Endothelial cell of umbilical vein (primary cell): ENCODE data around the gene TGFBR3. TPM values are rescaled to one million over a fixed set of nuclear protein-coding genes. Genes with fewer than 3 reads are reported as not detected.
A peak's percentile ranks its signal among the peaks of the same experiment; 100 is the strongest.

ENCODE experiments used
- BruUV-seq: library from RNA; stranded (reverse); fragments of 400-500 nt; replicated peaks from 2 replicates; lab custom pipeline; 2021; lab: Mats Ljungman, UMichigan
- CTCF ChIA-PET: fragments of 300-600, 350-600 bp; sonication (Branson Sonifier 250); formaldehyde crosslinking; loops from one replicate; lab custom pipeline; 2021; ENCODE audit warnings: antibody characterized with exemption, inconsistent platforms; lab: Charles Lee
- POLR2A ChIA-PET: fragments of 300-600, 350-600 bp; sonication (Branson Sonifier 250); formaldehyde crosslinking; loops from one replicate; lab custom pipeline; 2021; ENCODE audit warnings: antibody characterized with exemption, inconsistent platforms; lab: Charles Lee
- DNase-seq: peaks from one replicate; pipeline ENCODE4 v3.0.0-alpha.2; 2011; ENCODE audit warnings: low read depth, low spot score
- FAIRE-seq: peaks from 2 replicates; lab custom pipeline; 2011; peaks lifted over from hg19 to GRCh38; lab: Jason Lieb, UNC
- H2AFZ ChIP-seq: 2 replicates; pipeline ENCODE4 v1.6.0; 2012; ENCODE audit warnings: low read depth, low read length, control low read depth, inconsistent platforms
- H3K27ac ChIP-seq: 2 replicates; pipeline ENCODE4 v1.5.1; 2011; ENCODE audit warnings: low read depth, mild to moderate bottlenecking, control low read depth, low read length, moderate library complexity; ENCODE audit not compliant: insufficient read depth
- H3K27me3 ChIP-seq, 2 experiments: 2 replicates each; pipeline versions ENCODE4 v1.6.0 to v1.6.1; 2011; ENCODE audit warnings: low read length in 2 of 2, mixed read lengths in 1 of 2; ENCODE audit not compliant: control insufficient read depth in 2 of 2, insufficient read depth in 2 of 2
- H3K36me3 ChIP-seq, 2 experiments: 2 replicates in 1 of 2; 3 replicates in 1 of 2; pipeline ENCODE4 v1.5.1; 2011; ENCODE audit warnings: low read length in 2 of 2, mild to moderate bottlenecking in 1 of 2, moderate library complexity in 1 of 2; ENCODE audit not compliant: control insufficient read depth in 2 of 2, insufficient read depth in 2 of 2; ENCODE audit errors: extremely low read depth in 1 of 2
- H3K4me1 ChIP-seq: 3 replicates; pipeline ENCODE4 v1.5.1; 2011; ENCODE audit warnings: mild to moderate bottlenecking, low read length; ENCODE audit not compliant: control insufficient read depth, insufficient read depth; ENCODE audit errors: extremely low read depth
- H3K4me2 ChIP-seq: 2 replicates; pipeline ENCODE4 v1.6.1; 2011; ENCODE audit warnings: low read length, control low read depth, mixed read lengths; ENCODE audit not compliant: insufficient read depth
- H3K4me3 ChIP-seq, 3 experiments: fragments of 200-600 bp in 1 of 3; sonication (generic), shearing (Covaris generic) in 1 of 3; replicated peaks in 1 of 3; 2 replicates each; pipeline ENCODE4 v1.5.1; 2011 to 2016; ENCODE audit warnings: control low read depth in 3 of 3, low read length in 3 of 3, mild to moderate bottlenecking in 2 of 3, inconsistent platforms in 1 of 3, low read depth in 1 of 3, moderate library complexity in 1 of 3; ENCODE audit not compliant: insufficient read depth in 1 of 3
- H3K79me2 ChIP-seq: 2 replicates; pipeline ENCODE4 v1.6.0; 2012; ENCODE audit warnings: low read length, inconsistent platforms; ENCODE audit not compliant: control insufficient read depth, insufficient read depth
- H3K9ac ChIP-seq: replicated peaks from 2 replicates; pipeline ENCODE3; 2011; ENCODE audit warnings: low read length, control low read depth; ENCODE audit not compliant: insufficient read depth; ENCODE audit errors: extremely low read depth
- H3K9me1 ChIP-seq: replicated peaks from 3 replicates; pipeline ENCODE4 v1.6.0; 2011; ENCODE audit warnings: mild to moderate bottlenecking, low read length; ENCODE audit not compliant: control insufficient read depth, insufficient read depth; ENCODE audit errors: extremely low read depth
- H3K9me3 ChIP-seq: replicated peaks from 2 replicates; pipeline ENCODE4 v1.5.1; 2012; ENCODE audit warnings: low read length, inconsistent platforms; ENCODE audit not compliant: control insufficient read depth, insufficient read depth
- H4K20me1 ChIP-seq: replicated peaks from 2 replicates; pipeline ENCODE3; 2011; ENCODE audit warnings: mild to moderate bottlenecking, low read length; ENCODE audit not compliant: control insufficient read depth, insufficient read depth; ENCODE audit errors: extremely low read depth
- EZH2 ChIP-seq: IDR thresholded peaks from 2 replicates; pipeline ENCODE4 v1.6.1; 2012; ENCODE audit warnings: borderline replicate concordance, low read depth, mild to moderate bottlenecking, moderate library complexity, low read length, inconsistent platforms; ENCODE audit not compliant: severe bottlenecking
- FOS ChIP-seq: IDR thresholded peaks from 2 replicates; pipeline ENCODE4 v1.6.1; 2011; ENCODE audit warnings: mild to moderate bottlenecking, low read length, moderate library complexity, borderline replicate concordance; ENCODE audit not compliant: insufficient read depth
- GATA2 ChIP-seq: IDR thresholded peaks from 2 replicates; pipeline ENCODE4 v1.7.0; 2011; ENCODE audit warnings: low read depth, mild to moderate bottlenecking, moderate library complexity, mixed read lengths, low read length; ENCODE audit not compliant: insufficient read length, insufficient read depth
- JUN ChIP-seq: IDR thresholded peaks from 2 replicates; pipeline ENCODE4 v1.6.1; 2011; ENCODE audit warnings: borderline replicate concordance, low read depth; ENCODE audit not compliant: insufficient read length, insufficient read depth
- MYC ChIP-seq: IDR thresholded peaks from one replicate; pipeline ENCODE4 v1.6.1; 2011; ENCODE audit warnings: mild to moderate bottlenecking, low read depth, low read length
- POLR2A ChIP-seq: IDR thresholded peaks from 2 replicates; pipeline ENCODE4 v1.6.1; 2012; ENCODE audit warnings: low read depth, mild to moderate bottlenecking, control low read depth, low read length
- POLR2AphosphoS5 ChIP-seq: IDR thresholded peaks from 2 replicates; pipeline ENCODE4 v1.6.1; 2012; ENCODE audit warnings: low read depth, mild to moderate bottlenecking, control low read depth, low read length, moderate library complexity; ENCODE audit not compliant: insufficient read depth
- dilution Hi-C: fragments of 300-500 bp; cut with MboI; formaldehyde crosslinking; loops from one replicate; pipeline ENCODE4 v1.15.0; 2019; ENCODE audit warnings: low sequenced_read_pairs; ENCODE audit not compliant: extremely low pct_ligation_motif_present
- intact Hi-C: fragments of 100-400 bp; cut with micrococcal nuclease; formaldehyde crosslinking; loops from one replicate; pipeline ENCODE4 v1.10.0; 2022
- polyA plus RNA-seq, 4 experiments: library from polyadenylated mRNA; depleted of rRNA in 3 of 4; stranded (reverse) in 3 of 4; unstranded in 1 of 4; fragments of >200 nt; gene quantifications; 2 replicates each; pipeline versions ENCODE4 v1.2.1 to v1.2.3, GENCODE V29; 2011 to 2012; ENCODE audit warnings: missing spikeins in 1 of 4
- total RNA-seq: library from RNA; stranded (reverse); gene quantifications from 2 replicates; pipeline ENCODE4 v1.2.3, GENCODE V29; 2021
- TF ChIP-seq, protein P1 (sequence below), 2 donors: IDR thresholded peaks; 1 replicate in 1 of 2; 2 replicates in 1 of 2; pipeline ENCODE4 v1.5.1; 2011; ENCODE audit warnings: low read length in 2 of 2, mild to moderate bottlenecking in 2 of 2, moderate library complexity in 2 of 2, control low read depth in 1 of 2, inconsistent platforms in 1 of 2, low read depth in 1 of 2; ENCODE audit not compliant: insufficient read depth in 1 of 2; ENCODE audit errors: extremely low read depth in 1 of 2
- TF ChIP-seq, protein P2 (sequence below): IDR thresholded peaks from 2 replicates; pipeline ENCODE4 v1.6.1; 2011; ENCODE audit not compliant: insufficient read depth, insufficient read length

The TGFBR3 gene
- total and polyA plus RNA-seq, 2 donors (not counting 3 experiments of a cell fraction or from before 2014, with no cell fraction given): 8.0 to 13.4 TPM

DNA sequence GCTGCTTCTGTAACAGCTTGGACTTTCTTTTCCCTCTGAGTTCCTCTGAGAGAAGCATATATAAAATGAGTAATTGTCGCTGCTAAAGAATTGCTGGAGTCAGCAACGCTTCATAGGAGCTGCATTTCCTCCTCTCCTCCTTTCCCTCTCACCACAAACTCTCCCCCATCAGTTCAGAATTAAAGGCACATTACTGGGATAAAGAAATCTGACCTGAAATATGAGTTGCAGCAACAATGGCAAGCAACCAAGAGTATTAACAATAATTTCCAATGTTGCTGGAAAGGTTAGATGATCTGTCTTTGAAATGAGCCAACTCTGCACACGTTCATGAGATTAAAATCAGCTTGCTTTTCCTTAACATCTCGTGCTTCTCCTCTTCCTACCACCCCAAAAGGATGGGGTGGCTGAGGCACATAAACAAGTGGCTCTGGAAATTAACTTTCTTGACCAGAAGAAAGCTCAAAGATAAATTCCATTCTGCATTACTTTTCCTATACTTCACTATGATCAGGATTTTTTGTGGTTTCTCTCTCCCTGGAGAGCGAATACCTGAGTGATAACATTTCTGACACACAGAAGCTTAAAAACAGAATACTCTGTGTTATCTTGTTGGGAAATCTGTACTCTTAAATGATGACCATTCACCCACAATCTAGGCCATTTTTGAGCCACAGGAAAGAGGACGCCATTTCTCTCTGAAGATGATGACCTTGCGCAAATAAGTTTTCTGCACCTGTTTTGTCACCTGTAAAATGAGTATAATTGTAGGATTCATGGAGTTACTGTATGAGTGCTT is 90.2 kb downstream of the TGFBR3 start:
- no TSS peak for BruUV-seq
- Histone ChIP-seq H3K27me3 (no peaks in the 10 kb centered on the region), H3K4me3 (no peak overlapping the region), H3K36me3 (peaks cover 0 to 2% of the 10 kb centered on the region in 2 experiments), H3K4me1 (peaks cover 5% of the 10 kb centered on the region), H3K27ac (no peak overlapping the region), H4K20me1 (no peaks in the 10 kb centered on the region), H3K9me3 (no peaks in the 10 kb centered on the region), H3K4me2 (no peak overlapping the region), H3K9me1 (no peaks in the 10 kb centered on the region), H3K9ac (no peak overlapping the region), H2AFZ (no peak overlapping the region), H3K79me2 (no peaks in the 10 kb centered on the region)
- DNase-seq (peak; percentile 45), FAIRE-seq (no peak)
- ChIA-PET CTCF (interaction anchor here (0.8 to 1.5 kb wide), 4 partner anchors 11 to 284 kb away, joined by 3 to 5 read pairs (median 3); no protein-coding TSS in a partner anchor), POLR2A (no interaction called here)
- dilution Hi-C loops (no loop called here), intact Hi-C loops (no loop called here)
- TF ChIP-seq, protein P1, sequence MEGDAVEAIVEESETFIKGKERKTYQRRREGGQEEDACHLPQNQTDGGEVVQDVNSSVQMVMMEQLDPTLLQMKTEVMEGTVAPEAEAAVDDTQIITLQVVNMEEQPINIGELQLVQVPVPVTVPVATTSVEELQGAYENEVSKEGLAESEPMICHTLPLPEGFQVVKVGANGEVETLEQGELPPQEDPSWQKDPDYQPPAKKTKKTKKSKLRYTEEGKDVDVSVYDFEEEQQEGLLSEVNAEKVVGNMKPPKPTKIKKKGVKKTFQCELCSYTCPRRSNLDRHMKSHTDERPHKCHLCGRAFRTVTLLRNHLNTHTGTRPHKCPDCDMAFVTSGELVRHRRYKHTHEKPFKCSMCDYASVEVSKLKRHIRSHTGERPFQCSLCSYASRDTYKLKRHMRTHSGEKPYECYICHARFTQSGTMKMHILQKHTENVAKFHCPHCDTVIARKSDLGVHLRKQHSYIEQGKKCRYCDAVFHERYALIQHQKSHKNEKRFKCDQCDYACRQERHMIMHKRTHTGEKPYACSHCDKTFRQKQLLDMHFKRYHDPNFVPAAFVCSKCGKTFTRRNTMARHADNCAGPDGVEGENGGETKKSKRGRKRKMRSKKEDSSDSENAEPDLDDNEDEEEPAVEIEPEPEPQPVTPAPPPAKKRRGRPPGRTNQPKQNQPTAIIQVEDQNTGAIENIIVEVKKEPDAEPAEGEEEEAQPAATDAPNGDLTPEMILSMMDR (IDR thresholded peaks at IDR 0.05; ENCODE audit: extremely low read depth in 1 of 2, insufficient read depth in 1 of 2, low read depth in 1 of 2, low read length in 2 of 2): no peak
- TF ChIP-seq POLR2AphosphoS5: no peak
- no peak for TF ChIP-seq GATA2
- no peak for TF ChIP-seq FOS
- no peak for TF ChIP-seq JUN
- no peak for TF ChIP-seq POLR2A
- TF ChIP-seq, protein P2, sequence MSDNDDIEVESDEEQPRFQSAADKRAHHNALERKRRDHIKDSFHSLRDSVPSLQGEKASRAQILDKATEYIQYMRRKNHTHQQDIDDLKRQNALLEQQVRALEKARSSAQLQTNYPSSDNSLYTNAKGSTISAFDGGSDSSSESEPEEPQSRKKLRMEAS: no peak
- no peak for TF ChIP-seq EZH2
- TF ChIP-seq MYC: no peak
